Activated T-cell treated with anti-CD3 and anti-CD28 coated beads for 24 hours (primary cell): ENCODE measurements around the gene CARD11.

Experiments
- DNase-seq: peaks from one replicate; pipeline ENCODE4 v3.0.0-alpha.2; 2020; ENCODE audit warnings: low read depth

The CARD11 gene

GRCh38 chr7:2905500-2905899, 138.2 kb downstream of the CARD11 start:
- no peak for DNase-seq

DNA sequence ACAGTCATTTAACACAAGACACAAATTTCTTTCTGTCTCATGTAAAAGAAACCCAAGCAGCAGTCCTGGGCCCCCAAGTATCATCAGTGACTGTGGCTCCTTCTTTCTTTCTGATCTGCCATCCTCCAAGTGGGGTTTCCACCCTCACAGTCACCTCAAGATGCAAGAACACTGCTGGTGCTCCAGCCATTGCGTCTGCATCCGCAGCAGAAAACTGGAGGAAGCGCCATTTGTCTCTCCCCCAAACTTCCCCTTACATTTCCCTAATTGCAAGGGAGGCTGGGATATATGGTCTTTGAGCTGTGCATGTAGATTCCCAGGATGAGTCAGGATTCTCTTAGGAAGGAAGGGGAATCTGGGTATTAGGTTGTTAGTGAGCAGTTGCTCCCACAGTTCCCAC, 138.6 kb downstream of the CARD11 start:
- DNase-seq: no peak

GRCh38 chr7:2904202-2904601, 139.5 kb downstream of the CARD11 start:
- DNase-seq: no peak

GRCh38 chr7:2903682-2904162, 139.9 kb downstream of the CARD11 start:
- no peak for DNase-seq

GRCh38 chr7:2897023-2897422, 146.6 kb downstream of the CARD11 start:
- DNase-seq: no peak

DNA sequence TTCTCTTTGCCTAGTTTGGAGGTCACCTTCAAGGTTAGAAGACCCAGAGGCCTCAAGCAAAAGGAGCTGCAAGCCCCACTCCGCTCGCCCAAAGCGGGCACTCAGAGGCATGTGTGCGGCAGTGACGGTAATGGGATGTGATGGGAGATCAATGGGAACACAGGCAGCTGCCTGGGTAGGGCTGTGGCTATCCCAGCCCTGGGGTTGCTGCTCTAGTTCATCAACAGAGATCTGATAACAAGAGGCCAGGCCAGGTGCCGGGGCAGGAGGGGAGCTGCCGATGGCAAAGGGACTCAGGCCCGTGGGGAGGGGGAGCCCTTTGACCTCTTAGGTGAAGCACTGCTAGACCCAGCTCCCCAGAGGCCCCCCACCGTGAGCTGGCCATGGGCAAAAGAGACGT, 147.5 kb downstream of the CARD11 start:
- no peak for DNase-seq

GRCh38 chr7:2894118-2894940, 149.3 kb downstream of the CARD11 start:
- peak; percentile 31 for DNase-seq

DNA sequence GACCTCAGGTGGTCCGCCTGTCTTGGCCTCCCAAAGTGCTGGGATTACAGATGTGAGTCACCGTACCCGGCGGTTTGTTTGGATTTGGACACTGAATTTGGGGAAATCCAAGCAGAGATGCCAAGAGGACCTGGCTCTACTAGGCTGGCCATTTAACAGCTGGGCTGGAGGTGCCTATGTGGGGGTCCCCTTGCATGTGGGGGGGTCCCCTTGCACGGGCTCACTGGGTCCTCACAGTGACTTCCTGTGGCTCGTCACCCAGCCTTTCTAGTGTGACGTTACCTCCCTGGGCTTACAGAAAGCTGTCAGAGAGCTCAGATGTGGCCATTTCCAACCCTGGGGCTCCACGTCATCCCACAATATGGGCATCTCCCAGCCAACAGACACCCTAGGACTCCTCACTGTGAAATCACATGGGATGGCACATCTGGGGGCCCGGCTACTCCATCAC, 150.2 kb downstream of the CARD11 start:
- no peak for DNase-seq

GRCh38 chr7:2892549-2892948, 151.1 kb downstream of the CARD11 start:
- DNase-seq: no peak

GRCh38 chr7:2887816-2888215, 155.9 kb downstream of the CARD11 start:
- no peak for DNase-seq

GRCh38 chr7:2886900-2887299, 156.8 kb downstream of the CARD11 start:
- peak; percentile 34 for DNase-seq

GRCh38 chr7:2886391-2886790, 157.3 kb downstream of the CARD11 start:
- DNase-seq: no peak

DNA sequence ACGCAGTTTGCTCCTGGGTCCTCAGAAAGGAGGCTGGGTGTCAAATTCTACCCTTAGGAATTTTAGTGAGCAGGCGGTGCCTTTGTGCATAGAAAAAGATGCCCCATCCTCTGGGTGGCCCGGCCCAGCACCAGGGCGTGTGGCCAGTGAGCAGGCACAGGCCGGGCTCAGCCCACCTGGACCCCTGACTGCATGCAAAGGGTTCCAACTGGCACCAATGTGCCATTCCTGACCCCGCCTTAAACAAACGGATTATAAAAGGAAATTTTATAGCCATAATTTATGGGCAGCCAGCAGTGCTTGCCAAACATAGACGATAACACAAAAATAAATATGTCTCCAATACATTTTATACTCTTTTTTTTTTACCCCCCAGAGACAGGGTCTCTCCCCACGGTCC, 159.5 kb downstream of the CARD11 start:
- no peak for DNase-seq

DNA sequence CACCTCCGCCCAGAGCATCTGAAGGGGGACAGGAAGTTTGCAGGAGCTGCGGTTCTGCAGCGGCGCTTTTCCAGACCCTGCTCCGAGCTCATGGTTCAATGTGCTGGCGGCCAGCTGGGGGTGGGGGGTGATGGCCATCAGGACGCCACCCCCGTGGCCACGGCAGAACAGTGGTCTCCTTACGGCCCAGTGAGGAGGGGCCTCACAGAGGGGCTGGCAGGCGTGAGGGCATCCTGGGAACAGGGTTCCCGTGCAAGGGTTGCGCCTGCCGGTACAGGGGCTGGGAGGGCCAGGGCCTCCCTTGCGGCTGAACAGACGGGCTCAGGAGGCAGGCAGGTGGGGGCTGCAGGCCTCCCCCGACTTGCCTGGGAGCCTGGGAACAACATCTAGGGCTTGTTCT, 160.6 kb downstream of the CARD11 start:
- DNase-seq: no peak

GRCh38 chr7:2882111-2882510, 161.6 kb downstream of the CARD11 start:
- DNase-seq: no peak

DNA sequence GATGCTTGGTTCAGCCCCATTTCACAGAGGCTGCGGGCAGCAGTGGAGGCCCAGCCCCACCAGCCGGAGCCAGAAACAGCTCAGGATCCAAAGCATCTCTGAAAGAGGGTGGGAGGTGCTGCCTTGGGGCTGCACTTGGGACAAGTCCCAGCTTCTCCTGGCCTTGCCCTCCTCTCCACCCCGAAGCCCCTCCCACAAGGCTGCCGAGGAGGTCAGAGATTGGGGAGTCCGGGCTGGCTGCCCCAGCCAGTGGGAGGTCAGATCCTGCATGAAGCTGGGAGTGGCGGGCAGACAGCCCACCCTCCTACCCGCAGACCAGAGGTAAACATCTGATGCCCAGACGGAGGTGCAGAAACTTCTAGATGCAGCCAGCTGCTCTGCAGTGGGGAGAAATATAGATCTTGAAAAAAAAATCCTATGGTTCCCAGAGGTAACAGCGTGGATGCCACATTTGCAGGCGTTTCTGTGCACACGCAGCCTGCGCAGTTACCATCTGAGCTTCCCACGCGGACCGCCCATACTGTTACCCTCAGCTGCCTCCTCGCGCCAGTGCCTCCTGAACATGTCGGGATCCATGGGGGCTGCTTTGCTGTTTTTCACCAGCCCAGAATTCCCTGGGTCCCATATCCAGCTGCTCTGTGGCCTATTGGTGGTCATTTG, 162.7 kb downstream of the CARD11 start:
- DNase-seq: no peak

DNA sequence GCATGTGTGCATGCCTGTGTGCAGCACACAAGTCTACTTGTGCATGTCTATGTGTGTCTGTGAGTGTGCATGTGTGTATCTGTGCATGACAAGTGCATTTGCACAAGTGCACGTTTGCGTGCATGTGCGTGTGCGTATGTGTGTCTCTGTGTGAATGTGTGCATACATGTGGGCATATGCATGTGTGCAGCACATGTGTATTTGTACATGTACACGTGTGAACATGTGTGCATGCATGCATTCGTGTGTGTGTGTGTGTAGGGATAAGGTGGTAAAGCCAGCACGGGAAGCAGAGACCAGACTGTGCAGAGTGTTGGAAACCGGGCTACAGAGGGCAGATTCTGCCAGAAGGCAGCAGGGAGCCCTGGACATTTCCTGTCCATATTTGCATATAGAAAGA, 163.6 kb downstream of the CARD11 start:
- no peak for DNase-seq

GRCh38 chr7:2879354-2879753, 164.3 kb downstream of the CARD11 start:
- no peak for DNase-seq

- DNase-seq: no peak
Observed at GRCh38 chr7:2878306-2878705, 165.4 kb downstream of the CARD11 start.

DNA sequence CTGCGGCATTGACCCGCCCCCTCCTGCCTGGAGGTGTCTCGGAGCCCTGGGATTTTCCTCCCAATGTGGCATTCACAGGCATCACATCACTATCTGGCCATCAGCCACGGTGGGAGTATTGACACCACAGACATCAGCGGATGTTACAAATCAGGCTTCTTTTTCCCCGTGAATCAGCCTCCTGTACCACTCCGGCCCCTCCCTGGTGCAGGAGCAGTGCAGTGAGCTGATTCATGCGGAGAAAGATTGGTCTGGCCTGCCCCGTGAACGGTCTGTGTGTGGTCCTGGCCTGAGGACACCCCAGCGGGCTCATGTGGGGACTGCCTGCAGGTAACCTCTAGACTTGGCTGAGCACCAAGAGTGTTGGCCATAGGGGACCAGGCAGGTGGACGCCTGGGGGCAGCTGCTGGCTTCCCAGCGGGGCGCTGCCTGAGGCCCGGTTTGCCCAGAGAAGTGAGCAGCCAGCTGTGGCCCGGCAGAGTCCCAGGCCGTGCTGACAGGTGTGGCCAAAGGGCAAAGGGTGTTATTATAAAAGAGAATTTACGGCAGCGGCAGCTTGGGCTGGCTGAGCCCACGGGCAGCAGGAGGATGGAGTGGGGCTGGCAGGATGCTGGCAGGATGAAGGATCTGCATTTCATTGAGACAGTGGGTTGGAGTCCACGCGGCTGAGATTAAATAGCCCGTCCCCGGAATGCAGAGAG, 167.5 kb downstream of the CARD11 start:
- DNase-seq: no peak

GRCh38 chr7:2873686-2874551, 169.7 kb downstream of the CARD11 start:
- no peak for DNase-seq

DNA sequence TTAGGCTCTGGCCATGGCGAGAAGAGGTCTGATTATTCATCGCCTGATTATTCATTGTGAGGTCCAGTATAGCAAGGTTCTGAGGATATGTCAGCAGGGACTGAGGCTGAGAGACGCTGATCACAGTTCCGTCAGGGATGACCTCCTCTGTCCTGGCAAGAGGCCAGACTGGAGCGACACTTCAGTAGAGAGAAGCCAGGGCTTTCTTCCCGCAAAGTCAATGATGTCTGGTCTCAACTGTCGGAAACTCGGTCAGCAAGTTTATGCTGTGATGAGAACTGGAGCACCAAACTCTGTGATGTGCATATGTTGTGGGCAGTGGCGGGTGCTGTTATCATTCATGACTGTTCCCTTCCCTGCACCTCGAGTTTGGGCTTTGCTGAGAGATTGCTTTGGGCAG, 170.5 kb downstream of the CARD11 start:
- DNase-seq: no peak
